ENCODE results near the gene TFF3. TPM values are rescaled to one million over a fixed set of nuclear protein-coding genes. Genes with fewer than 3 reads are reported as not detected.

The TFF3 gene
- total RNA-seq, 2 donors from 2014 or later, result 2,373 to 4,154 TPM

GRCh38 chr21:42343101-42343500 is 27.9 kb upstream of the TFF3 start:
- intact Hi-C loops (cut with DNase I), result no loop called here
- Histone ChIP-seq H3K9me3 (no peaks in the 10 kb centered on the region), H3K27me3 (no peaks in the 10 kb centered on the region)

GRCh38 chr21:42341776-42342542 is 26.8 kb upstream of the TFF3 start:
- intact Hi-C loops (cut with DNase I), result no loop called here
- DNase-seq, result peak; percentile 16

More at GRCh38 chr21:42343101-42343500, 27.9 kb upstream of the TFF3 start:
- H3K36me3 ChIP-seq, result no peaks in the 10 kb centered on the region
- H3K9ac ChIP-seq (ENCODE audit: low read depth in 2 of 2, low read length in 2 of 2), result no peak overlapping the region
- H3K4me3 ChIP-seq, result no peak overlapping the region
- no peak overlapping the region for H3K27ac ChIP-seq
- TF ChIP-seq CTCF (IDR thresholded peaks at IDR 0.05), result no peak
- H3K4me1 ChIP-seq, result peaks cover 2% of the 10 kb centered on the region
- no peak for DNase-seq

GRCh38 chr21:42340187-42341050 is 25.2 kb upstream of the TFF3 start:
- no peaks in the 10 kb centered on the region for H3K9me3 ChIP-seq
- peaks cover 4% of the 10 kb centered on the region for H3K4me1 ChIP-seq
- no peaks in the 10 kb centered on the region for H3K27me3 ChIP-seq
- H3K4me3 ChIP-seq, result no peak overlapping the region
- H3K9ac ChIP-seq (ENCODE audit: low read depth in 2 of 2, low read length in 2 of 2), result no peak overlapping the region
- TF ChIP-seq CTCF (IDR thresholded peaks at IDR 0.05), result no peak
- no peaks in the 10 kb centered on the region for H3K36me3 ChIP-seq
- peak; percentile 17 for DNase-seq
- intact Hi-C loops (cut with DNase I), result no loop called here
- H3K27ac ChIP-seq, result no peak overlapping the region

More at GRCh38 chr21:42341776-42342542, 26.8 kb upstream of the TFF3 start:
- no peaks in the 10 kb centered on the region for H3K36me3 ChIP-seq
- H3K9me3 ChIP-seq, result no peaks in the 10 kb centered on the region
- no peak overlapping the region for H3K27ac ChIP-seq
- no peak for TF ChIP-seq CTCF (IDR thresholded peaks at IDR 0.05)
- no peak overlapping the region for H3K4me3 ChIP-seq
- H3K4me1 ChIP-seq, result peaks cover 4% of the 10 kb centered on the region
- H3K9ac ChIP-seq (ENCODE audit: low read depth in 2 of 2, low read length in 2 of 2), result no peak overlapping the region
- H3K27me3 ChIP-seq, result no peaks in the 10 kb centered on the region

- peak; percentile 16 for DNase-seq
- Histone ChIP-seq H3K9me3 (no peaks in the 10 kb centered on the region), H3K27ac (no peak overlapping the region), H3K4me3 (no peak overlapping the region), H3K9ac (ENCODE audit: low read depth in 2 of 2, low read length in 2 of 2) (peak overlapping the region in 1 of 2 donors; percentile 19), H3K36me3 (no peaks in the 10 kb centered on the region), H3K27me3 (peaks cover 3% of the 10 kb centered on the region), H3K4me1 (peaks cover 4% of the 10 kb centered on the region)
- TF ChIP-seq CTCF (IDR thresholded peaks at IDR 0.05), result no peak
- intact Hi-C loops (cut with DNase I), result no loop called here
Observed at GRCh38 chr21:42338729-42339715, 23.8 kb upstream of the TFF3 start.
